ENCODE measurements around the gene CALHM1.

- TF ChIP-seq CTCF (IDR thresholded peaks at IDR 0.05; ENCODE audit: low read depth, low read length), result no peak
- no peak for TF ChIP-seq EZH2phosphoT487 (IDR thresholded peaks at IDR 0.05; ENCODE audit: low read depth)
Observed at GRCh38 chr10:103480521-103480920, 21.8 kb upstream of the CALHM1 start.

Data from OCI-LY3 (cell line).